ENCODE data around the gene SMURF1. TPM values are rescaled to one million over a fixed set of nuclear protein-coding genes. Genes with fewer than 3 reads are reported as not detected.

Gene SMURF1
- total RNA-seq, 2 experiments from 2014 or later, result 10.1 to 11.1 TPM

GRCh38 chr7:99028261-99028973 is 115.5 kb downstream of the SMURF1 start:
- Mint-ChIP-seq H3K4me1 (ENCODE audit: low read depth) (peaks cover 3% of the 10 kb centered on the region), H3K36me3 (ENCODE audit: low read depth) (peaks cover 11% of the 10 kb centered on the region), H3K27me3 (ENCODE audit: low read depth) (no peaks in the 10 kb centered on the region), H3K4me3 (no peak overlapping the region), H3K27ac (no peak overlapping the region), H3K9me3 (no peaks in the 10 kb centered on the region)
- intact Hi-C loops (cut with micrococcal nuclease), result no loop called here
- CTCF ChIA-PET, result interaction anchor here (0.5 kb wide), 1 partner anchor 131 kb away, joined by 3 read pairs; no protein-coding TSS in a partner anchor
- no peak for DNase-seq

GRCh38 chr7:99027841-99028240 is 116.1 kb downstream of the SMURF1 start:
- H3K36me3 Mint-ChIP-seq (ENCODE audit: low read depth), result peaks cover 11% of the 10 kb centered on the region
- H3K4me3 Mint-ChIP-seq, result no peak overlapping the region
- H3K27ac Mint-ChIP-seq, result no peak overlapping the region
- peaks cover 3% of the 10 kb centered on the region for H3K4me1 Mint-ChIP-seq (ENCODE audit: low read depth)
- DNase-seq, result no peak
- H3K9me3 Mint-ChIP-seq, result no peaks in the 10 kb centered on the region
- no peaks in the 10 kb centered on the region for H3K27me3 Mint-ChIP-seq (ENCODE audit: low read depth)
- intact Hi-C loops (cut with micrococcal nuclease), result no loop called here
- CTCF ChIA-PET, result no interaction called here

- peaks cover 11% of the 10 kb centered on the region for H3K36me3 Mint-ChIP-seq (ENCODE audit: low read depth)
- intact Hi-C loops (cut with micrococcal nuclease), result no loop called here
- H3K4me1 Mint-ChIP-seq (ENCODE audit: low read depth), result peaks cover 3% of the 10 kb centered on the region
- no peaks in the 10 kb centered on the region for H3K9me3 Mint-ChIP-seq
- CTCF ChIA-PET, result no interaction called here
- peak overlapping the region; percentile 47 for H3K27ac Mint-ChIP-seq
- H3K4me3 Mint-ChIP-seq, result no peak overlapping the region
- no peak for DNase-seq
- no peaks in the 10 kb centered on the region for H3K27me3 Mint-ChIP-seq (ENCODE audit: low read depth)
Observed at GRCh38 chr7:99027241-99027640, 116.7 kb downstream of the SMURF1 start.

- Mint-ChIP-seq H3K4me3 (no peak overlapping the region), H3K4me1 (ENCODE audit: low read depth) (no peaks in the 10 kb centered on the region), H3K36me3 (ENCODE audit: low read depth) (peaks cover 19% of the 10 kb centered on the region), H3K27ac (no peak overlapping the region), H3K9me3 (no peaks in the 10 kb centered on the region), H3K27me3 (ENCODE audit: low read depth) (no peaks in the 10 kb centered on the region)
- no peak for DNase-seq
- intact Hi-C loops (cut with micrococcal nuclease), result no loop called here
- CTCF ChIA-PET, result no interaction called here
Observed at GRCh38 chr7:99024066-99024465, 119.8 kb downstream of the SMURF1 start.

- Mint-ChIP-seq H3K27ac (no peak overlapping the region), H3K36me3 (ENCODE audit: low read depth) (peaks cover 19% of the 10 kb centered on the region), H3K4me3 (no peak overlapping the region), H3K9me3 (no peaks in the 10 kb centered on the region), H3K4me1 (ENCODE audit: low read depth) (peaks cover 2% of the 10 kb centered on the region), H3K27me3 (ENCODE audit: low read depth) (no peaks in the 10 kb centered on the region)
- intact Hi-C loops (cut with micrococcal nuclease), result no loop called here
- no peak for DNase-seq
- CTCF ChIA-PET, result interaction anchor here (0.7 kb wide), 1 partner anchor 9 kb away, joined by 3 read pairs; no protein-coding TSS in a partner anchor
Observed at GRCh38 chr7:99021941-99022560, 121.9 kb downstream of the SMURF1 start.

- Mint-ChIP-seq H3K4me3 (no peak overlapping the region), H3K4me1 (ENCODE audit: low read depth) (peaks cover 7% of the 10 kb centered on the region), H3K27me3 (ENCODE audit: low read depth) (no peaks in the 10 kb centered on the region), H3K36me3 (ENCODE audit: low read depth) (peaks cover 32% of the 10 kb centered on the region), H3K27ac (no peak overlapping the region), H3K9me3 (no peaks in the 10 kb centered on the region)
- intact Hi-C loops (cut with micrococcal nuclease), result no loop called here
- CTCF ChIA-PET, result no interaction called here
- no peak for DNase-seq
Observed at GRCh38 chr7:99020413-99020715, 123.5 kb downstream of the SMURF1 start.

GRCh38 chr7:99019523-99020412 is 124.1 kb downstream of the SMURF1 start:
- DNase-seq, result no peak
- CTCF ChIA-PET, result no interaction called here
- Mint-ChIP-seq H3K9me3 (no peaks in the 10 kb centered on the region), H3K4me3 (no peak overlapping the region), H3K4me1 (ENCODE audit: low read depth) (peaks cover 7% of the 10 kb centered on the region), H3K27ac (no peak overlapping the region), H3K36me3 (ENCODE audit: low read depth) (peaks cover 38% of the 10 kb centered on the region), H3K27me3 (ENCODE audit: low read depth) (no peaks in the 10 kb centered on the region)
- intact Hi-C loops (cut with micrococcal nuclease), result no loop called here

- CTCF ChIA-PET, result no interaction called here
- no peak overlapping the region for H3K27ac Mint-ChIP-seq
- H3K27me3 Mint-ChIP-seq (ENCODE audit: low read depth), result no peaks in the 10 kb centered on the region
- H3K4me3 Mint-ChIP-seq, result no peak overlapping the region
- DNase-seq, result no peak
- no peaks in the 10 kb centered on the region for H3K9me3 Mint-ChIP-seq
- intact Hi-C loops (cut with micrococcal nuclease), result no loop called here
- peaks cover 7% of the 10 kb centered on the region for H3K4me1 Mint-ChIP-seq (ENCODE audit: low read depth)
- peaks cover 64% of the 10 kb centered on the region for H3K36me3 Mint-ChIP-seq (ENCODE audit: low read depth)
Observed at GRCh38 chr7:99016196-99016595, 127.7 kb downstream of the SMURF1 start.

GRCh38 chr7:99014113-99014985 is 129.6 kb downstream of the SMURF1 start:
- H3K9me3 Mint-ChIP-seq, result no peaks in the 10 kb centered on the region
- no peaks in the 10 kb centered on the region for H3K27me3 Mint-ChIP-seq (ENCODE audit: low read depth)
- CTCF ChIA-PET, result no interaction called here
- no peak overlapping the region for H3K27ac Mint-ChIP-seq
- no peak for DNase-seq
- H3K4me3 Mint-ChIP-seq, result no peak overlapping the region
- H3K4me1 Mint-ChIP-seq (ENCODE audit: low read depth), result peaks cover 7% of the 10 kb centered on the region
- intact Hi-C loops (cut with micrococcal nuclease), result no loop called here
- H3K36me3 Mint-ChIP-seq (ENCODE audit: low read depth), result peaks cover 63% of the 10 kb centered on the region

GRCh38 chr7:99013266-99014112 is 130.4 kb downstream of the SMURF1 start:
- Mint-ChIP-seq H3K27me3 (ENCODE audit: low read depth) (no peaks in the 10 kb centered on the region), H3K9me3 (no peaks in the 10 kb centered on the region), H3K27ac (no peak overlapping the region), H3K4me3 (no peak overlapping the region), H3K36me3 (ENCODE audit: low read depth) (peaks cover 60% of the 10 kb centered on the region), H3K4me1 (ENCODE audit: low read depth) (peaks cover 7% of the 10 kb centered on the region)
- CTCF ChIA-PET, result no interaction called here
- intact Hi-C loops (cut with micrococcal nuclease), result no loop called here
- DNase-seq, result no peak

- no peak overlapping the region for H3K4me3 Mint-ChIP-seq
- no peaks in the 10 kb centered on the region for H3K27me3 Mint-ChIP-seq (ENCODE audit: low read depth)
- H3K9me3 Mint-ChIP-seq, result no peaks in the 10 kb centered on the region
- CTCF ChIA-PET, result interaction anchor here (0.5 kb wide), 1 partner anchor 9 kb away, joined by 3 read pairs; no protein-coding TSS in a partner anchor
- intact Hi-C loops (cut with micrococcal nuclease), result no loop called here
- H3K4me1 Mint-ChIP-seq (ENCODE audit: low read depth), result peaks cover 5% of the 10 kb centered on the region
- DNase-seq, result no peak
- peaks cover 60% of the 10 kb centered on the region for H3K36me3 Mint-ChIP-seq (ENCODE audit: low read depth)
- H3K27ac Mint-ChIP-seq, result no peak overlapping the region
Observed at GRCh38 chr7:99012722-99013121, 131.2 kb downstream of the SMURF1 start.

Measured in activated naive CD4-positive, alpha-beta T cell treated with anti-CD3 and anti-CD28 coated beads for 36 hours (primary cell).